SU-DHL-6 (cell line): ENCODE measurements around the gene LOX.

Experiments used
- H2AFZ ChIP-seq: fragments of 200-600 bp; sonication (generic); 2 replicates; pipeline ENCODE4 v1.6.1; 2014; ENCODE audit warnings: low read depth, mild to moderate bottlenecking, moderate library complexity, mixed read lengths, antibody characterized with exemption, low read length; ENCODE audit not compliant: severe bottlenecking
- H3F3A ChIP-seq: fragments of 200-600 bp; shearing (Covaris generic); 2 replicates; pipeline ENCODE4 v1.6.0; 2016; ENCODE audit warnings: antibody characterized with exemption, mild to moderate bottlenecking; ENCODE audit not compliant: insufficient read depth
- H3K27ac ChIP-seq: fragments of 200-600 bp; sonication (generic); 2 replicates; pipeline ENCODE4 v1.5.1; 2016; ENCODE audit warnings: low read depth, mild to moderate bottlenecking, low read length, moderate library complexity, mixed read lengths
- H3K27me3 ChIP-seq: fragments of 200-600 bp; sonication (generic), shearing (Covaris generic); 2 replicates; pipeline ENCODE4 v1.6.0; 2014; ENCODE audit warnings: mild to moderate bottlenecking, low read length
- H3K36me3 ChIP-seq: fragments of 200-600 bp; sonication (generic); 2 replicates; pipeline ENCODE4 v1.6.1; 2014; ENCODE audit warnings: mild to moderate bottlenecking, low read length, mixed read lengths
- H3K4me2 ChIP-seq: fragments of 300-600, 200-600 bp; shearing (Covaris generic), sonication (generic); 2 replicates; pipeline ENCODE4 v1.6.0; 2014; ENCODE audit warnings: low read length, low read depth, mild to moderate bottlenecking; ENCODE audit not compliant: poor library complexity, severe bottlenecking
- H3K4me3 ChIP-seq: fragments of 200-600 bp; sonication (generic); 2 replicates; pipeline ENCODE4 v1.5.1; 2014; ENCODE audit warnings: antibody characterized with exemption, low read length, mild to moderate bottlenecking, mixed read lengths; ENCODE audit not compliant: insufficient read depth, poor library complexity, severe bottlenecking
- H3K79me2 ChIP-seq: fragments of 200-600 bp; sonication (generic); 2 replicates; pipeline ENCODE4 v1.6.1; 2014; ENCODE audit warnings: mild to moderate bottlenecking, low read length, moderate library complexity; ENCODE audit not compliant: insufficient read depth
- H3K9ac ChIP-seq: fragments of 200-600 bp; sonication (generic); 2 replicates; pipeline ENCODE4 v1.7.0; 2014; ENCODE audit warnings: mild to moderate bottlenecking, low read length
- H3K9me2 ChIP-seq: fragments of 200-600 bp; sonication (generic); replicated peaks from 2 replicates; pipeline ENCODE4 v1.6.1; 2014; ENCODE audit warnings: low read length; ENCODE audit not compliant: insufficient read depth
- H3K9me3 ChIP-seq: fragments of 200-600 bp; sonication (generic); 2 replicates; pipeline ENCODE4 v1.6.1; 2014; ENCODE audit warnings: low read length, mixed read lengths; ENCODE audit not compliant: insufficient read depth
- H4K20me1 ChIP-seq: fragments of 200-600 bp; sonication (generic); 2 replicates; pipeline ENCODE4 v1.6.1; 2014; ENCODE audit warnings: low read depth, mild to moderate bottlenecking, antibody characterized with exemption, low read length, moderate library complexity, mixed read lengths
- EZH2phosphoT487 ChIP-seq: fragments of 200-600 bp; sonication (generic), shearing (Covaris generic); conservative IDR thresholded peaks from 2 replicates; pipeline ENCODE4 v1.6.1; 2018; ENCODE audit warnings: mild to moderate bottlenecking, antibody characterized with exemption, low read length, moderate library complexity, mixed read lengths
- TF ChIP-seq, protein P1 (sequence below): fragments of 200-600 bp; sonication (generic); IDR thresholded peaks from one replicate; pipeline ENCODE4 v1.5.1; 2017; ENCODE audit warnings: antibody characterized with exemption, mild to moderate bottlenecking, low read length, moderate library complexity; ENCODE audit not compliant: insufficient read depth, poor library complexity, severe bottlenecking

LOX gene

DNA sequence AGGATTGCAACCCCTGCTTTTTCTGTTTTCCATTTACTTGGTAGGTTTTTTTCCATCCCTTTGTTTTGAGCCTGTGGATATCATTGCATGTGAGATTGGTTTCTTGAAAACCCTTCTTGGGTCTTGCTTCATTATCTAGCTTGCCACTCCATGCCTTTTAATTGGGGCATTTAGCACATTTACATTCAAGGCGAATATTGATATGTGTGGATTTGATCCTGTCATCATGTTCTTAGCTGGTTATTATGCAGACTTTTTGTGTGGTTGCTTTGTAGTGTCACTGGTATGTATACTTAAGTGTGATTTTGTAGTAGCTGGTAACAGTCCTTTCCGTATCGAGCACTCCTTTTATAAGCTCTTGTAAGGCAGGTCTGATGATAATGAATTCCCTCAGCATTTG is 26.5 kb downstream of the LOX start:
- no peak overlapping the region for H2AFZ ChIP-seq
- no peak overlapping the region for H3K9ac ChIP-seq
- H3F3A ChIP-seq, result no peaks in the 10 kb centered on the region
- no peaks in the 10 kb centered on the region for H3K9me2 ChIP-seq
- no peaks in the 10 kb centered on the region for H3K9me3 ChIP-seq
- H3K27me3 ChIP-seq, result no peaks in the 10 kb centered on the region
- H3K27ac ChIP-seq, result no peak overlapping the region
- H3K4me2 ChIP-seq, result no peak overlapping the region
- H3K4me3 ChIP-seq, result no peak overlapping the region
- H4K20me1 ChIP-seq, result no peaks in the 10 kb centered on the region
- H3K36me3 ChIP-seq, result no peaks in the 10 kb centered on the region
- H3K79me2 ChIP-seq, result no peaks in the 10 kb centered on the region
- no peak for TF ChIP-seq EZH2phosphoT487
- TF ChIP-seq, protein P1, sequence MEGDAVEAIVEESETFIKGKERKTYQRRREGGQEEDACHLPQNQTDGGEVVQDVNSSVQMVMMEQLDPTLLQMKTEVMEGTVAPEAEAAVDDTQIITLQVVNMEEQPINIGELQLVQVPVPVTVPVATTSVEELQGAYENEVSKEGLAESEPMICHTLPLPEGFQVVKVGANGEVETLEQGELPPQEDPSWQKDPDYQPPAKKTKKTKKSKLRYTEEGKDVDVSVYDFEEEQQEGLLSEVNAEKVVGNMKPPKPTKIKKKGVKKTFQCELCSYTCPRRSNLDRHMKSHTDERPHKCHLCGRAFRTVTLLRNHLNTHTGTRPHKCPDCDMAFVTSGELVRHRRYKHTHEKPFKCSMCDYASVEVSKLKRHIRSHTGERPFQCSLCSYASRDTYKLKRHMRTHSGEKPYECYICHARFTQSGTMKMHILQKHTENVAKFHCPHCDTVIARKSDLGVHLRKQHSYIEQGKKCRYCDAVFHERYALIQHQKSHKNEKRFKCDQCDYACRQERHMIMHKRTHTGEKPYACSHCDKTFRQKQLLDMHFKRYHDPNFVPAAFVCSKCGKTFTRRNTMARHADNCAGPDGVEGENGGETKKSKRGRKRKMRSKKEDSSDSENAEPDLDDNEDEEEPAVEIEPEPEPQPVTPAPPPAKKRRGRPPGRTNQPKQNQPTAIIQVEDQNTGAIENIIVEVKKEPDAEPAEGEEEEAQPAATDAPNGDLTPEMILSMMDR, result no peak

DNA sequence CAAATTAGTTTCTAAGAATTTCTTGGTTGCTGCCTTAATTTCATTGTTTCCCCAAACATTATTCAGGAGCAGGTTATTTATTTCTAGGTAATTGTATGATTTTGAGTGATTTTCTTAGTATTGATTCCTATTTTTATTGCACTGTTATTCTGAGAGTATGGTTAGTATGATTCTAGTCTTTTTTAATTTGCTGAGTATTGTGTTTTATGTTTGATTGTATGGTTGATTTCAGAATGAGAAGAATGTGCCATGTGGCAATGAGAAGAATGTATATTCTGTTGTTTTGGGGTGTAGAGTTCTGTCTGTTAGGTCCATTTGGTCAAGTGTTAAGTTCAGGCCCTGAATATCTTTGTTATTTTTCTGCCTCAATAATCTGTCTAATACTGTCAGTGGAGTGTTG is 27.1 kb downstream of the LOX start:
- Histone ChIP-seq H3K4me2 (no peak overlapping the region), H3K79me2 (no peaks in the 10 kb centered on the region), H3K4me3 (no peak overlapping the region), H3K9me2 (no peaks in the 10 kb centered on the region), H3K27ac (no peak overlapping the region), H2AFZ (no peak overlapping the region), H3K27me3 (no peaks in the 10 kb centered on the region), H3K36me3 (no peaks in the 10 kb centered on the region), H3K9ac (no peak overlapping the region), H3K9me3 (no peaks in the 10 kb centered on the region), H3F3A (no peaks in the 10 kb centered on the region), H4K20me1 (no peaks in the 10 kb centered on the region)
- no peak for TF ChIP-seq EZH2phosphoT487
- TF ChIP-seq, protein P1, result no peak

DNA sequence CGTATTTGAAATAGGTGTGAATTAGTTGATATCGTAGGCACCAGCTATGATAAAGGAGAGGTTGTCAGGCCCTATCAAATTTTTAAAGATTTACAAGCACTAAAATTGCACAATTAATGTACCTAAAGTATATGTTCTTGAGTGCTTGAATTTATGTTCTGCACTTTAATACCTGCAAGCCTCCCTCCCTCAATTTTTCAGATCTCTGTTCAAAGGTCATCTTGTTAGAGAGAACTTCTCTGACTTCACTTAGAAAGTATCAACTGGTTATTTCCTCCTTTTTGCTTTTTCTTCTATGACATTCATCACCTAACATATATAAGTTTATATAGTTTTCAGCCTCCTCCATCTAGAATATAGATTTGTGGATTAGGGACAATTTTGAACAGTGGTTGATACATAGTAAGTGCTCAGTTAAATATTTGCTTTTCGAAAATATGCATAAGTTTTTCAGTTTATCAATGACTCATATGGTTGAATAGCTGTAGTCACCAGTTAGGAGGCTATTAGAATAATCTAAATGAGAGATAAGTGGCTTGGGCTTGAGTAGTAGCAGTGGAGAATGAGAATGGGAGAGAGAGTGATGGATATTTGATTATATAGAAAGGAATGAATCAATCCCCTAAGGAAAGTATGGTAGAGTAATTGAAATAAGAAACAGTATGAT is 37.3 kb downstream of the LOX start:
- H3K9ac ChIP-seq, result no peak overlapping the region
- TF ChIP-seq, protein P1, result no peak
- no peak for TF ChIP-seq EZH2phosphoT487
- no peaks in the 10 kb centered on the region for H3K27me3 ChIP-seq
- H3K9me2 ChIP-seq, result no peaks in the 10 kb centered on the region
- no peak overlapping the region for H3K27ac ChIP-seq
- H2AFZ ChIP-seq, result no peak overlapping the region
- H3K79me2 ChIP-seq, result no peaks in the 10 kb centered on the region
- H3K4me3 ChIP-seq, result no peak overlapping the region
- H3K9me3 ChIP-seq, result no peaks in the 10 kb centered on the region
- H3F3A ChIP-seq, result no peaks in the 10 kb centered on the region
- no peak overlapping the region for H3K4me2 ChIP-seq
- H4K20me1 ChIP-seq, result no peaks in the 10 kb centered on the region
- H3K36me3 ChIP-seq, result no peaks in the 10 kb centered on the region
